Bone marrow (tissue), 2 donors: Measurements from ENCODE around the gene ADI1.
"Not testable (repeated sequence)": the region's sequence is repeated elsewhere in the genome, so short reads cannot be mapped to it uniquely, and the experiment has no call there.

ENCODE experiments used
- DNase-seq, 2 donors: peaks; one replicate each; lab custom pipeline; 2025; lab: John Stamatoyannopoulos, UW

Gene ADI1

DNA sequence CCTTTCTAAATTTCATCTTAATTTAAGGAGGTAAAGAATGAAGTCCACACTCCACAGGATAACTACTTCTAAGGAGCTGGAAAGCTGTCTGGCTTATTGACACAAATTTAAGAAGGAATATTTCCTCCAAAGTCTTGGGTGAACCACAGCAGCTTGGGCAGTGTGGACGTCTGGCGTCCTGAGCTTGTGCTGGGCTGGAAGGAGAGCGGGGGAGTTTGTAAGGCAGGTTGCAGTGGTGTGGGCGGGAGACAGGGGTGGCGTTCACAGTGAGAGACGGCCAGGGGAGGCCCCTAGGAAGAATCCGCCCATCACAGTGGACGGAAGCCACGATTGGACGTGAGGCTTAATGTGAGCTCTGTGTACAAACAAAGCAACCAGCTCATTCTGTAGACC lies 25.7 kb downstream of the ADI1 start:
- no peak for DNase-seq

DNA sequence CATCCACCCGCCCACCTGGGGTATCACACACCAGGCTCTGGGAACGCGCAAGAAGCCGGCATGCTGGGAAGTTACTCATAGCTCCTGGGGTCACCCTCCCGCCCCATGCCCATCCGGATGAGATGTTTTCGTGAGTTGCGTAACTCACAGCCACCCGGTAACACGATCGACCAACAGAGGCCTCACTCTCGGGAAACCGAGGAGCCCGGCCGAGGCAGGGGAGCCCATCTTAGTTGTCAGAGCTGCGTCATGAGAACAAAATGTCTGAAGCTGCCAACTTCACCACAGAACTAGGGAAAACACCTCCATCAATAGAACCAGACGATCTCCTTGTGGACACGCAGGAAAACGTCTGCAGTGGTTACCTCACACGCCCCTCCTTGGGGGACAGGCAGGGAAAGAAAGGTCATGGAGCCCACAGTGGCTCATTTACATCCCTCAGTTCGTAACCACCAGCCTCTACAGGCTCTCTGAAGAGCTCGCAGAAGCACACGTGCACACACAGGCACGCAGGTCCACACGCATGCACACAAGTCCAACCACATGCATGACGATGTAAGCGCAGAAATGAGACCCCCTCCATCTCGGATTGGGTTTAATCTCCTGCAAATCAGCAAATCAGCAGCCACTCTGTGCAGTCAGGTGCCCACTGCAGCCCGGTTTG lies 26.2 kb downstream of the ADI1 start:
- no peak for DNase-seq

DNA sequence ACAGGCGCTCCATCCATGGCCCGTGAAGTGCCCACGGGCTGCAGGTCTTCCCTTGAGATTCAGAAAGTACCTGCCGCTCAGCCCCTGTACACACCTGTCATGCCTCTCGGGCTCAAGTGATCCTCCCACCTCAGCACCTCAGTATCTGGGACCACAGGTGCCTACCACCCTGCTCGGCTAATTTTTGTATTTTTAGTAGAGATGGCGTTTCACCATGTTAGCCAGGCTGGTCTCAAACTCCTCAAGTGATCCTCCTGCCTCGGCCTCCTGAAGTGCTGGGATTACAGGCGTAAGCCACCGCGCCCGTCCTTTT lies 26.9 kb downstream of the ADI1 start:
- not testable (repeated sequence) for DNase-seq

DNA sequence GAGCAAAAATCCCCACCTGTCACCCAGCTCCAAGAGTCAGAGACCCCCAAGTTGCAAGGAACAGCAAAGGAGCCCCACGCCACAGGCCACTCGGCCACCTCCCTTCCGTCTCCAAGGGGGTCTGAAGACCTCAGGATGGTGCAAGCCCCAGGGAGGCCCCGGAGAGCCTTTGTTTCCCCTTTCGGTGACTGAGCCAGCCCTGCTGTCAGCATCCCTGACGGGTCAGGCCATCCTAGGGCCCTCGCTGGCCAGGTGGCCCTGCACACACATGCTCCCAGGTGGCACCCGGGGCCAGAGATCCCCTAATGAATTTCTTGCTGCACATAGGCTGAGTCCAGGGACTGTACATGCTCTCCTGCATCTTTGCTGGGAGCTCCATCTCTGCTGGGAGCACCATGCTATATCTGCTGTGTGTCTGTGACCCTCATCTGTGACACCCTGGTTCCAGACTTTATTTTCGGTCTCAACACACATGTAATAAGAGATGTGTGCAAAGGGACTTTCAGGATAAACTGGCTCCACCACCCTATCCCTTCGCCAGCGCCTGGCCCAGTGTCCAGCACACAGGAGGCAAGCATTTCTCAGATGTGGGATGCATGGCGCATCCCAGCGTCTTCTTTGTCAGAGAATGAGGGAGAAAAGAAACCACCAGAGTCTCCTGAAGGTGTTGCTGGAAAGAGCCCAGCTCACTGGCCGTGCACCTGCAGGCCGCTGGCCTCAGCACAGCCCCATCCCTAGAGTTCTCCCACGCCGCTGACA lies 27.4 kb downstream of the ADI1 start:
- DNase-seq, result no peak

DNA sequence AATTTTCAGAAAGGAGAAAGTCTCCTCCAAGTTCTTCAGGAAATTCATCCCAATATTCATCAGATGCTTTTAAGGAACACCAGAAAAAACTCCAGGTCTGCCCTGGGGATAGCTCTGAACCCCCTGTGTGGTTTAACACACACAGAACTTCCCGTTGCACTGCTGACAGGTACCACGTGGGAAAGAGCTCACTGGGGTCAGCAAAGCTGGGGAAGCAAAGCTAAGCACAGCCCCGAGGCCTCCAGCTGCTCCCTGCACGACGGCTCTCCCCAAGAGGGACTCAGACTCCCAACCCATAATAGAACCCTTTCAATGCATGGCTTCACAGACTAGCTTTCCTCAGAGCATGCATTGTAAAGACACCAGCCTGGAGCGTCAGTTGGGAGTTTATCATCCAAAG lies 28.0 kb downstream of the ADI1 start:
- no peak for DNase-seq

DNA sequence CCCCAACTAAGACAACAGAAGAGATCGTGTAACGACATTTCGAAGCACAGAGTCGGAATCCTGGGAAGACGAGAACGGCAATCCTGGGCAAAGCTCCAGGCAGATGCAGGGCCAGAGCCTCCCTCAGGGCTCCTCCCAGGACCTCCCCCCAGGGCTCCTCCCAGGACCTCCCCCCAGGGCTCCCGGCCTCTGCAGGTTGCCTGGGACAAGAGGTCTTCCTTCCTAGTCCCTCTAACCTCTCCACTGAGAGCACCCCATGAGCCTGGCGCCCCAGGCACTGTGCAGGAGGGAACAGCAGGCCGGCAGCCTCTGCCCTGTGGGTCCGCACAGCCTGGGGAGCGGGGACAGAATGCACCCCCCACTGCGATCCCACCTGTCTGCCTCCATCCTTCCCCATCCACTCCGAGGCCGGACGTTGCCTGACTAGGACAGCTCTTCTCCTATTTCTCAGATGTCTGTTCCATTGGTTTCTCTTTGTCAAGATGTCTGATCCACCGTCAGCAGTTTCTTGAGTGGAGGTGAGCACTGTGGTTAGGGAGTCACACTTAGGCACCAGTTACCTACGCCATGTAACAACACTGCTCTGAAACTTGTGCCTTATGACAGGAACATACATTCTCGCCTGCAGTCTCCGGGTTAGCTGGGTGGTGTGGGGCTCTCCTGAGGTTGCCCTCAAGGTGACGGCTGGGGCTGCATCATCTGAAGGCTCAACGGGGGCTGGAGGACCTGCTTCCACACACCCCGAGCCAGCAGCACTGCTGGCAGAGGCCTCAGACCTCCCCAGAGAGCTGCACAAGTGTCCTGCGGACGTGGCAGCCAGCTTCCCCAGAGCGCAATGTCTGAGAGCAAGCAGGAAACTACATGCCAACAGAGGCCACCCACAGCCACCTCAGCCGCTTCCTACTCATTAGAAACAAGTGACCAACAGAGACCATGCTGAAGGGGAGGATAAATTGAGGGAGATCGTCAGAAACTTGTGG lies 28.9 kb downstream of the ADI1 start:
- no peak for DNase-seq

DNA sequence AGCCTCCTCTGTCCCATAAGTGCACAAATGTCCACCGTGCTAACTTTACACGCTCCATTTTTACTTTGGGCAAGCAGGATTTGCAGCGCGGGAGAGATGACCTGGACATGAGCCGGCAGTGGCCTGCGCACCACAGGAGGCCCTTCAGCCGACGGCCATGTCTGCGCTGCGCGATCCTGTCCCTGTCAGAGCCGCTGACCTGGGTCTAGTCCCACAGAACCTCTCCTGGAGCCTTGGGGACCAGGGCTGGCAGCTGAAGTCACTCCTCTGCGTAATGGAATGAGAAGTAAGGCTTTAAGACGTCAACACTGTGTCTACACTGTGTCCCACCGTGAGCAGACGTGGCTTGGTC lies 29.6 kb downstream of the ADI1 start:
- no peak for DNase-seq

DNA sequence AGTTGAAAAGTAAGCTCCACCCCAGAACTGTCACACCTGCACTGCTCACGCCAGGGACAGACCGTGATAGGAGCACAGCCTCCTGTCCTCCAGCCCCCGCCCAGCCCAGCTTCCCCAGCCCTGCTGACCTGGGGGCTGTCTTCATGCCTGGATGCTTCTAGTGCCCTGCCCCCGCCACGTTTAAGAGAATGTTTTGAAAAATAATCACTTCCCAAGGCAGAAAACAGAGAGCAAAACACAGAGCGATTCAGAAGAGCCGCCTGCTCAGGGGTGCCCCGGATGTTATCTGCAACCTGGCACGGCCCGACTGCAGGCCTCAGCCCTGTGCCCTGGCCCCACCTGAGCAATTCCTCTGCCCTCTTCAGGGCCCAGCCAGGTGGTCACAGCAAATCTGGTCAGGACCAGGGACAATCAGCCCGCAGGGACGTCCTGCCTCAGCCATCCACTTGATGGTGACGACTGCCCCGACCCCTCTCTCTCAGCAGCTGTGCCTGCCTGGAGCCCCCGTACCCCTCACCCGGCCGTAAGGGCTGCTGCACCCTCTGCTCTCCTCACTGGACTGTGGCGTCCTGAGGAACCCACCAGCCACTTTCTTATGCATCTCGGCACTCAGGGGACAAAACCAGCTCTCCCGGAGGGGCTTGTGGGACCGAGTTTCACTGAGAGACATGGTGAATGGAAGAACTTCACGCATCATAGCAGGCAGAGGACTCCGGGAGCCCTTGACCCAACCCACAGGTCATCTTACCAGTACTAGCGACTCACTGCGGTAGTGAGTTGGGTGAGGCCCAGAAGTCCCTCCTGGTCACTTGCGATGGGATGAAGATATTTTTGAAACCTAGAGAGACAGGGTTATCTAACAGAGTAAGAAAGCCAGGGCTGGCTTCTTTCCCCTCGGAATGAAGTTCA lies 30.2 kb downstream of the ADI1 start:
- no peak for DNase-seq

DNA sequence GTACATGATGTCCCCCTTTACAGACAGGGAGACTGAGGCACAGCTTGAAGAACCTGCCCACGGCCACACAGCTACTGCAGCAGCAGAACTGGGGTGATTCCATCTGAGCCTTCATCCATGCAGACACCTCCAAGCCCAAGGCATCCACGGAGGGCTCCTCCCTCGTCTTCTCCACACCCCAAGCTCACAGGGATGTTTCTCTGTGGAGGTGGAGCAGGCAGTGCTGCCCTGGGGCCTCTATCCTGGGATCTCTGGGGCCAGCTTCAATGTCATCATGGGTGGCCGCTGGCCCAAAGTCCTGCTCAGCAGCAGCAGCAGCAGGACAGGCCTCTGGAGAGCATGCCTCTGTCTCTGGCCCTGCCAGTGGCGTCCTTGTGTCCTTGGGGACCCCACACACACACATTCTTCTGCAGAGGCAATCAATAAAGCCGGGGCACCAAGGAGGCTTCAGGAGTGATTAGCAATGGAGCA lies 31.2 kb downstream of the ADI1 start:
- no peak for DNase-seq

DNA sequence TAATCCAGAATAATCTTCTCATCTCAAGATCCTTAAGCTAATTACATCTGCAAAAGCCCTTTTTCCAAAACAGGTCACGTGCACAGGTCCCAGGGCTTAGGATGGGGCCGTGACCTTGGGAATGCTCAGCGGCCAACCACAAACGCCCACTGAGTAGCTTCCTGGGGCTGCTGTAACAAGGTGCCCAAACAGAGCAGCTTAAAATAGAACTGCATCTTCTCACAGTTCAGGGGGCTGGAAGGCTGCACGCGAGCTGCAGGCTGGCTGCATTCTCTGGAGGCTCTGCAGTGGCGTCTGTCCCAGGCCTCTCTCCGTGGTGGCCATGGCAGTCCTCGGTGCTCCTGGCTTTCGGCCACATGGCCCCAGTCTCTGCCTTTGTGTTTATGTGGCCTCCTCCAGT lies 31.9 kb downstream of the ADI1 start:
- DNase-seq, result no peak

DNA sequence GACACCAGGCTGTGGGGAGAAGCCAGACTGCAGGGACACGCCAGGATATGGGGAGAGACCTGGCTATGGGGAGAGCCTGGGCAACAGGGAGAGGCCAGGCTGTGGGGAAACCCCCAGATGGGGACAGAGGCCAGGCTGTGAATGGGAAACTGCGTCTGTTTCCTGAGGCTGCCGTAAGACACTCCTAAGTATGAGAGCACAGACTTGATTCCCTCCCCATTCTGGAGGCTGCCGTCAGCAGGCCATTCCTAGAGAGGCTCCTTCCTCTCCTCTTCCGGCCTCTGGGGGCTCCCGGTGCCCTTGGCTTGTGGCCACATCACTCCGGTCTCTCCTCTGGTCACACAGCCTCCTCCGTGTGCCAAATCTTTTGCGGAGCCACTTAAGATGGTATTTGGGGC lies 32.3 kb downstream of the ADI1 start:
- DNase-seq, result no peak

DNA sequence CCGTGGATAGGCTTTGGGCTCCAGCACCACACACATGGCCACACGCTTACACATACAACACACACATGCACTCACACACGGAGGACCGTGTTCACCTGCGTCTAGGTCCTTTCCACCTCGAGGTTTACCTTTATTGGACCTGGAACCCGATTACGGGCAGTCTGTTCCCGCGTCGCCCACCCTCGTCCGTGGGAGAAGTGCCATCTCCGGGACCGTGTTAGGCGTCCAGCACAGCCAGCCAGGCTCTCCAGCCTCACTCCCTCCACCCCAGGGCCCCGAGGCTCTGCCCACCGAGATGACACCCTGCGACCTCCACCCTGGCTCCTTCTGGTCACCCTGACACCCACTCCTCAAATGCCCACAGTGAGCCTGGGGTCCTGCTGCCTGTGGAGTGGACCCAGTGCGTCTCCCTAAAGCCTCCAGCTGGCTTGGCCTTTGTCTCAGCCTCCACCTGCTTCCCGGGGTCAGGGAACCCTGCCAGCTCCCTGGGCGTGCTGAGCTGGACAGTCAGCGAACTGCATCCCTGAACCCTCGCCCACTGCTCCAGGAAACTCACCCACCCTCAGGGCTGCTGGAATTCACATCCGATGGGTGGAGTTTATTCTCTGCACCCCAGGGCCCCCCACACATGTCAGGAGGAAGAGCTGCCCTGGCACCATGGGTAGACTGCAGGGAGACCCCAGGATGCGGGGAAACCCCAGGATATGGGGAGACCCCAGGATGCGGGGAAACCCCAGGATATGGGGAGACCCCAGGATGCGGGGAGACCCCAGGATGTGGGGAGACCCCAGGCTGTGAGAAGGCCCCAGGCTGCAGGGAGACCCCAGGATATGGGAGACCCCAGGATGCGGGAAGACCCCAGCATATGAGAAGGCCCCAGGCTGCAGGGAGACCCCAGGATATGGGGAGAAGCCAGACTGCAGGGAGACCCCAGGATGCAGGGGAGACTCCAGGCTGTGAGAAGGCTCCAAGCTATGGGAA lies 33.0 kb downstream of the ADI1 start:
- no peak for DNase-seq

DNA sequence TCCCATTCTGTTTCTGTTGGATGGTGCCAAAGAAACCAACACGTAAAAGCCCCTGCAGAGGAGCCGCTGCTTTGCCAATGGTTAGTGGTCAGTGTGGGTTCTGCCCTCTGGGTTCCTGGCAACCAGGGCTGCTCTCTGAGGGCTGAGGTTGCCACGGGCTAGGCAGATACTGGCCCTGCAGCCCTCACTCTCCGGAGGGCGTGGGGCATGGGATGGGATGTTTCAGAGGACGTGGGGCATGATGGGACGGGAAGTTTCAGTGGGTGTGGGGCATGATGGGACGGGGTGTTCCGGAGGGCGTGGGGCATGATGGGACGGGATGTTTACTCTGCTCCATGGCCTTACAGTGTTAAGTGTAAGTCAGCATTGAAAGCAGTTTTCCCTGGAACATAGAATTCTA lies 34.2 kb downstream of the ADI1 start:
- no peak for DNase-seq

DNA sequence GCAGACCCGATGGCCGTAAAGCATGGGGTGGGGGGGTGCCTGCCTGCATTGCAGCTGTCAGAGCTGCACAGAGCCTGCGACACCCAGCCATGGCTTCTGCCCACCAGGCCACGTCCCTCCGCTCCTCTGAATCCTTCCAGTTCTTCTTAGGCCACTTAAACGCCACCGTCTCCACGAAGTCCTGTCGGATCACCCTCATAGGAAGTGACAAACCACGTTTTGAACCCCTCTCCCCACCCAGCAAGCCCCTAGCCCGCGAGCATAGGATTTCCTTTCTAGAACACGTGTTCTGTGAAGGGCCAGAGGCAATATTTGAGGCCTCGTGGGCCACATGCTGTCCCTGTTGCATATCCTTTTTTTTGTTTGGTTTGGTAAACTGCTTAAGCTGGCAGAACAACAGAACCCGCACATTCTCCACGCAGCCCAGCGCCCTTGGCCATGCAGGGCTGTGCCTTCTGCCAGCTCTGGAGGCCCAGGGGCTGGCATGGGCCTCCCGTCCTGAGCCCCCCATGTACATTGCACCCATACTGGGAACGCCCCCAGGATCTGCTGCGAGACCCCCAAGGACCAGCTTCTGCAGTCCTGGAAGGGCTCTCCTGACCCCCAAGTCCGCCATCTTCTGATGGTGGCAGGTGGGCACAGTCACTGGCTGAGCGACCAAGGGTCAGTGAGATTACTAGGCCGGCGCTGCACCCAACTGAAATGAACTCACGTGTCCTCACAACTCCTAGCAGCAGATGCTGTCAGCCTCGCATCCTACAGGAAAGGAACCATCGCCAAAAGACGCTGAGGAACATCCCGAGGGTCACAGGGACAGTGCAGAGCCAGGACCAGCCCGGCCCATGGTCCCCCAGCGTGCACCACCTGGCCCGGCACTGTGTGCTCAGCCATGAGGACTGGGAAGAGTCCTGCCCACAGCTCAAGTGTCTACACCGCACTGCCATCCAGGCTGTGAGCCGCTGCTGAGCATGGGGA lies 35.1 kb downstream of the ADI1 start:
- DNase-seq, result no peak

DNA sequence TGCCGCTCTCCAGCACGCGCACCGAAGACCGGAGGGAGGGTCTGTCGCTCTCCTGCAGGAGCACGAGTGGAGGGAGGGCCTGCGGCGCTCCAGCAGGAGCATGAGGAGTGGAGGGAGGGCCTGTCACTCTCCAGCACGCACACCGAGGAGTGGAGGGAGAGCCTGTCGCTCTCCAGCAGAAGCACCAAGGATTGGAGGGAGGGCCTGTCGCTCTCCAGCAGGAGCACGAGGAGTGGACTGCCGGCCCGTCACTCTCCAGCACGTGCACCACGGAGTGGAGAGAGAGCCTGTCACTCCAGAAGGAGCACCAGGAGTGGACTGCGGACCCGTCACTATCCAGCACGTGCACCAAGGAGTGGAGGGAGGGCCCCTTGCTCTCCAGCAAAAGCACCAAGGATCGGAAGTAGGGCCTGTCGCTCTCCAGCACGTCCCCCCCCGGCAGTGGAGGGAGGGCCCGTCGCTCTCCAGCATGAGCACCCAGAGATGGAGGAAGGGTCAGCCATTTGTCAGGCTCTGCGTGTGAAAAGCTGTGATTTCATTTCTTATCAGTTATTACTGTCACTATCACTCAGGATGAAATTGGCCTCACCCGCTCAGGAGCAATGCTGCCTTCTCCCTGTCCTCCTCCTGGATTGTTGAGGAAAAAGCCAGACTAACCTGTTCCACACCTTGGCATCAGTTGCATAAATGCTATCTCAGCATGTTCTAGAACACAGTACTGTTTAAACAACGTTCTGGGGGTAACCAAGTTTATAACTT lies 35.9 kb downstream of the ADI1 start:
- no peak for DNase-seq

DNA sequence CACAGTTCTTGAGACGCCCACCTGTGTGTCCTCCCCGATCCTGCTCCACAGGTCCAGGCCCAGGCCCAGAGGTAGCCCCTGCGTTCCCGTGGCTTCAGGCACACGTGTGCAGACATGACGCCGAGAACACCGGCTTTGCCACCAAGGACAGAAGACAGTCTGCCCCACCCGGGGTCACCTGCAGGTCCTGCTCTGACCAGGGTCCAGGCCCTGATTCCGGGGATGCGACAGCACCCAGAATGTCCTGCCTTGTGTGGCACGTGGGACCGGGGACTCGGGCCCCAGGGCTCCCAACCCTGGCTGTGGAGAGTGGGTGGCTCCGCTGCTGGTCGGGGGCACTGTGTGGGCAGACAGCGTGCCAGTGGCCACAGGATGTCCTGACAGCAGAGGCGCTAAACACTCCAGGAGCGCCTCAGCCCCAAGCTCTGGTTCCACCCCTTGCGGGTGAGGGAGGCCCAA lies 36.9 kb downstream of the ADI1 start:
- no peak for DNase-seq

DNA sequence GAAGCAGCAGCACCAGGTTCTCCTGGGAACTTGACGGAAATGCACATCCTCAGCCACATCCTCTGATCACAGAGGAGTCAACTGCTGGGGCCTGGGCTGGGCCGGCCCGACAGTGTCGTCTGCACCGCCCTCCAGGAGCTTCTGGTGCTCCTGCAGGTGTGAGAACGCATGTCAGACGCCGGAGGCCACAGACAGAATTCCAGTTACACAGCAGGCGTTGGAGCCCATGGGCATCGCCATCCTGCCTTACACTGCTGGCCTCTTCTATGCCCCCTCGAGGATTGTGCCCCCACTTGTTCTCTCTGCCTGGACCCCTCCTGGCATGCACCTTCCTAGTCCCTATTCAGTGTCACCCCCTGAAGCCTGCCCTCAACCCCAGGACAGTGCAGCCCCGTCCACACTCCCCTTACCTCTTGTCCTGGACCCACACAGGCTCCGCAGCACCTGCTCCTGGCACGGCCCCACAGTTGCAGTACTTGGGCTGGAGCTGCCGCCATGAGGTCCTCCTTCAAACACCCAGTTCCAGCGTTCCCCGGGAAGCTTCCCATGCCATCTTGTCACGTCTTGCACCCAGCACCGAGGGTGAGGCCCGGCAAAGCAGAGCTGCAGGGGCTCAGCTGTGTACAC lies 37.5 kb downstream of the ADI1 start:
- DNase-seq, result no peak

DNA sequence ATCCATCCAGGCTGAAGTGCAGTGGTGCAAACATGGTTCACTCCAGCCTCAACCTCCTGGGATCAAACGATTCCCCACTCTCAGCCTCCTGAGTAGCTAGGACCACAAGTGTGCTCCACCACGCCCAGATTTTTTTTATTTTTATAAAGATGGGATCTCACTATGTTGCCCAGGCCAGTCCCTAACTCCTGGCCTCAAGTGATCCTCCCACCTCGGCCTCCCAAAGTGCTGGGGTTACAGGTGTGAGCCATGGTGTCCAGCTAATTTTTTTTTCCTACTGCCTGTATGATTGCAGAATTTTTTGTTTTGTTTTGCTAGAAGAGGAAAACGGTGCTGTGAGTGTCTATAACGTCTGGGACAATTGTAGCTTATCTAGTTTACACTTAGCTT lies 38.3 kb downstream of the ADI1 start:
- DNase-seq, result no peak
